ENCODE measurements around the gene ECI2. TPM values are rescaled to one million over a fixed set of nuclear protein-coding genes. Genes with fewer than 3 reads are reported as not detected.

The ECI2 gene
- total and polyA plus RNA-seq, 2 experiments from 2014 or later: 102 to 114 TPM

DNA sequence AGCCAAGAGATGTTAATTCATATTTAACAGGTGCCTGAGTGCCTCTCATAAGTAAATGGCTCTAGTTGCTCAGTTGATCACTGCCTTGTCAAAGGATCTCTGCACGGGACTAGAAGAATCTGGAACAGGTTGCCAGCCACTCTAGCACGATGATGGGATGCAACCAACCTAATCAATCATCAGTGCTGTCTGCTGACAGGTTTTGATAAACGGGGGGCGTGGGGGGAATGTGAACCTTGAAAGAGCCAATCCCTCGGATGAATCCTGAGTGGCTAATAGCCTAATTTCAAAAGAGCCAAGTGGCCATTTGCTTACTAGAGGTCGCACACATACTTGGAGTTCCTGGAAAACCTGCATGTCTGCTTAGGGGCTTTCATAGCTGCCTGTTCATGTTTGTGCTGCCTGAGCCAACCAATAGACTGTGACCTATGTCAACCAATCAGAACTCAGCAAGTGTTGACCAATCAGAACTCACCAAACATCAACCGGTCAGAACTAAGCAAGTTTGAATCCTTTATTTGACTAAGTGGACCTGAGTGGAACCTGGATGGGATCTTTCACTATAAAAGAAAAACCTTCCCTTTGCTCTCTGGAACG lies 43.5 kb upstream of the ECI2 start:
- Histone ChIP-seq H3K27me3 (no peaks in the 10 kb centered on the region), H3K36me3 (replicated peaks; ENCODE audit: insufficient read depth, low read depth) (no peaks in the 10 kb centered on the region), H3K79me2 (no peaks in the 10 kb centered on the region), H3K4me3 (no peak overlapping the region), H3K27ac (no peak overlapping the region), H3K9me3 (ENCODE audit: low read depth) (peaks cover 3% of the 10 kb centered on the region), H3K4me2 (no peak overlapping the region), H3K4me1 (ENCODE audit: insufficient read depth) (no peaks in the 10 kb centered on the region), H4K20me1 (ENCODE audit: insufficient read depth, poor library complexity, severe bottlenecking) (no peaks in the 10 kb centered on the region), H2AFZ (no peak overlapping the region), H3K9me2 (replicated peaks; ENCODE audit: insufficient read depth) (no peaks in the 10 kb centered on the region)
- TF ChIP-seq EZH2 (IDR thresholded peaks at IDR 0.05; ENCODE audit: borderline replicate concordance): no peak
- TF ChIP-seq EZH2phosphoT487 (IDR thresholded peaks at IDR 0.05; ENCODE audit: low read depth, severe bottlenecking, unreplicated experiment): no peak
- TF ChIP-seq, protein P1, sequence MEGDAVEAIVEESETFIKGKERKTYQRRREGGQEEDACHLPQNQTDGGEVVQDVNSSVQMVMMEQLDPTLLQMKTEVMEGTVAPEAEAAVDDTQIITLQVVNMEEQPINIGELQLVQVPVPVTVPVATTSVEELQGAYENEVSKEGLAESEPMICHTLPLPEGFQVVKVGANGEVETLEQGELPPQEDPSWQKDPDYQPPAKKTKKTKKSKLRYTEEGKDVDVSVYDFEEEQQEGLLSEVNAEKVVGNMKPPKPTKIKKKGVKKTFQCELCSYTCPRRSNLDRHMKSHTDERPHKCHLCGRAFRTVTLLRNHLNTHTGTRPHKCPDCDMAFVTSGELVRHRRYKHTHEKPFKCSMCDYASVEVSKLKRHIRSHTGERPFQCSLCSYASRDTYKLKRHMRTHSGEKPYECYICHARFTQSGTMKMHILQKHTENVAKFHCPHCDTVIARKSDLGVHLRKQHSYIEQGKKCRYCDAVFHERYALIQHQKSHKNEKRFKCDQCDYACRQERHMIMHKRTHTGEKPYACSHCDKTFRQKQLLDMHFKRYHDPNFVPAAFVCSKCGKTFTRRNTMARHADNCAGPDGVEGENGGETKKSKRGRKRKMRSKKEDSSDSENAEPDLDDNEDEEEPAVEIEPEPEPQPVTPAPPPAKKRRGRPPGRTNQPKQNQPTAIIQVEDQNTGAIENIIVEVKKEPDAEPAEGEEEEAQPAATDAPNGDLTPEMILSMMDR (IDR thresholded peaks at IDR 0.05; ENCODE audit: poor library complexity): no peak
- WGBS (ENCODE audit: low lambda C conversion rate, missing lambda C conversion rate): 88% methylated on average over 8 of the region's 8 CpGs
- no peak for DNase-seq (ENCODE audit: low spot score)

DNA sequence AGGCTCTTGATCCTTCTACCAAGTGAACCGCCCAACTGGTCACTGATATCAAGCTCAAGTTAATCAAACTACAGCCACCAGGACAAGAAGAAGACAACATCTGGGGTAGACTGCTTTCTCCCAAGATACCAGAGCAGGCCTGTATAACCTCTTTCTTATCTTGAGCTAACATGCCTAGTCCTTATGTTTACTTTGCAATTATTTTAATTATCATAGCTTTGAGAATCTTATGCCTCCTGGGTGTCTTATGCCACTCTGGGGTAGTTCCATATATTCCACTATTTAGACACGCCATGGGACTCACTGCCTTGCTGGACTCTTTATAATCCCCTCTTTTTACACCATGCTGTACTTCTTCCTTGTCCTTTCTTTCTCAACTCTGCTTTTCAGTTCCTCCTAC lies 41.5 kb upstream of the ECI2 start:
- H3K36me3 ChIP-seq (replicated peaks; ENCODE audit: insufficient read depth, low read depth): no peaks in the 10 kb centered on the region
- H3K4me1 ChIP-seq (ENCODE audit: insufficient read depth): no peaks in the 10 kb centered on the region
- H3K4me2 ChIP-seq: no peak overlapping the region
- DNase-seq (ENCODE audit: low spot score): no peak
- H4K20me1 ChIP-seq (ENCODE audit: insufficient read depth, poor library complexity, severe bottlenecking): no peaks in the 10 kb centered on the region
- WGBS (ENCODE audit: low lambda C conversion rate, missing lambda C conversion rate): 89% methylated on average over 2 of the region's 2 CpGs
- H3K9me2 ChIP-seq (replicated peaks; ENCODE audit: insufficient read depth): no peaks in the 10 kb centered on the region
- no peak overlapping the region for H2AFZ ChIP-seq
- no peaks in the 10 kb centered on the region for H3K79me2 ChIP-seq
- no peak overlapping the region for H3K4me3 ChIP-seq
- H3K27me3 ChIP-seq: no peaks in the 10 kb centered on the region
- H3K27ac ChIP-seq: no peak overlapping the region
- TF ChIP-seq, protein P1 (IDR thresholded peaks at IDR 0.05; ENCODE audit: poor library complexity): no peak
- TF ChIP-seq EZH2phosphoT487 (IDR thresholded peaks at IDR 0.05; ENCODE audit: low read depth, severe bottlenecking, unreplicated experiment) (no peak), EZH2 (IDR thresholded peaks at IDR 0.05; ENCODE audit: borderline replicate concordance) (no peak)
- H3K9me3 ChIP-seq (ENCODE audit: low read depth): no peaks in the 10 kb centered on the region

GRCh38 chr6:4174042-4174441 lies 38.7 kb upstream of the ECI2 start:
- no peaks in the 10 kb centered on the region for H3K4me1 ChIP-seq (ENCODE audit: insufficient read depth)
- TF ChIP-seq EZH2 (IDR thresholded peaks at IDR 0.05; ENCODE audit: borderline replicate concordance): no peak
- TF ChIP-seq EZH2phosphoT487 (IDR thresholded peaks at IDR 0.05; ENCODE audit: low read depth, severe bottlenecking, unreplicated experiment): no peak
- TF ChIP-seq, protein P1 (IDR thresholded peaks at IDR 0.05; ENCODE audit: poor library complexity): no peak
- 95% methylated on average over 6 of the region's 6 CpGs for WGBS (ENCODE audit: low lambda C conversion rate, missing lambda C conversion rate)
- H2AFZ ChIP-seq: no peak overlapping the region
- no peaks in the 10 kb centered on the region for H3K9me3 ChIP-seq (ENCODE audit: low read depth)
- H3K4me3 ChIP-seq: no peak overlapping the region
- no peaks in the 10 kb centered on the region for H3K36me3 ChIP-seq (replicated peaks; ENCODE audit: insufficient read depth, low read depth)
- H3K79me2 ChIP-seq: no peaks in the 10 kb centered on the region
- no peak overlapping the region for H3K27ac ChIP-seq
- no peaks in the 10 kb centered on the region for H3K27me3 ChIP-seq
- no peaks in the 10 kb centered on the region for H4K20me1 ChIP-seq (ENCODE audit: insufficient read depth, poor library complexity, severe bottlenecking)
- H3K4me2 ChIP-seq: no peak overlapping the region
- no peak for DNase-seq (ENCODE audit: low spot score)
- H3K9me2 ChIP-seq (replicated peaks; ENCODE audit: insufficient read depth): no peaks in the 10 kb centered on the region

Data from hepatocyte (in vitro differentiated cells).